Mesothelial cell of epicardium (in vitro differentiated cells): ENCODE results near the gene PGRMC2. TPM values are rescaled to one million over a fixed set of nuclear protein-coding genes. Genes with fewer than 3 reads are reported as not detected.

Source experiments
- DNase-seq, 2 experiments: peaks; one replicate each; pipeline ENCODE4 v3.0.0; 2021; ENCODE audit warnings: low spot score in 2 of 2; ENCODE audit not compliant: unreplicated experiment in 2 of 2
- H3K27ac Mint-ChIP-seq: 2 replicates; pipeline ENCODE4 v1.8.0; 2021; ENCODE audit warnings: mixed read lengths
- H3K27me3 Mint-ChIP-seq: 2 replicates; pipeline ENCODE4 v1.8.0; 2021; ENCODE audit warnings: low read depth, mixed read lengths
- H3K36me3 Mint-ChIP-seq: 2 replicates; pipeline ENCODE4 v1.8.0; 2021; ENCODE audit warnings: mixed read lengths
- H3K4me1 Mint-ChIP-seq: 2 replicates; pipeline ENCODE4 v1.8.0; 2021; ENCODE audit warnings: mixed read lengths
- H3K4me3 Mint-ChIP-seq: 2 replicates; pipeline ENCODE4 v1.8.0; 2021; ENCODE audit warnings: mild to moderate bottlenecking, moderate library complexity, mixed read lengths
- H3K9me3 Mint-ChIP-seq: 2 replicates; pipeline ENCODE4 v1.8.0; 2021; ENCODE audit warnings: mixed read lengths
- total RNA-seq: library from RNA; stranded (reverse); gene quantifications from 3 replicates; pipeline ENCODE4 v1.2.1, GENCODE V29; 2021
- TF ChIP-seq, protein P1 (sequence below): fragments of 200-600 bp; sonication (generic); IDR thresholded peaks from one replicate; pipeline ENCODE4 v1.5.0; 2021; ENCODE audit warnings: antibody characterized with exemption; ENCODE audit not compliant: unreplicated experiment

PGRMC2 gene
- total RNA-seq, 1 donor from 2014 or later = 63.9 TPM

DNA sequence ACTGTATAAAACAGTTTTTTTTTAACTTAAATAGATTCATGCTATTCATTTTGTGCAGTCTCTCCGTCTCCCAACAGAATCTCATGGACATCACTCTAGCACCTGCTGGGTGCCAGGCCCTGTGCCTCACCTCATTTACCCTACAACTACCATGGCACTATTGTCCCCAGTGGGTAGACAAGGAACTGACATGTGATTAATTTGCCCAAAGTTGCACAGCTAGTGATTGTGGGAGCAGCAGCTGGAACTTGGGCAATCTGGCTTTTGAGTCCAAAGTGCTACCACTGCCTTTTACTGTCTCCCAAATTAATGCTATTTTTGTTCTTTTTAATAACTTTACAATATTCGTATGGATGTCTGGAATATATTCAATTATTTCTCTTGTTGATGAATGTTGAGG lies 11.2 kb upstream of the PGRMC2 start:
- no peak for DNase-seq
- Mint-ChIP-seq H3K36me3 (peaks cover 6% of the 10 kb centered on the region), H3K4me3 (no peak overlapping the region), H3K27ac (no peak overlapping the region), H3K4me1 (peaks cover 7% of the 10 kb centered on the region), H3K9me3 (no peaks in the 10 kb centered on the region), H3K27me3 (no peaks in the 10 kb centered on the region)
- TF ChIP-seq, protein P1, sequence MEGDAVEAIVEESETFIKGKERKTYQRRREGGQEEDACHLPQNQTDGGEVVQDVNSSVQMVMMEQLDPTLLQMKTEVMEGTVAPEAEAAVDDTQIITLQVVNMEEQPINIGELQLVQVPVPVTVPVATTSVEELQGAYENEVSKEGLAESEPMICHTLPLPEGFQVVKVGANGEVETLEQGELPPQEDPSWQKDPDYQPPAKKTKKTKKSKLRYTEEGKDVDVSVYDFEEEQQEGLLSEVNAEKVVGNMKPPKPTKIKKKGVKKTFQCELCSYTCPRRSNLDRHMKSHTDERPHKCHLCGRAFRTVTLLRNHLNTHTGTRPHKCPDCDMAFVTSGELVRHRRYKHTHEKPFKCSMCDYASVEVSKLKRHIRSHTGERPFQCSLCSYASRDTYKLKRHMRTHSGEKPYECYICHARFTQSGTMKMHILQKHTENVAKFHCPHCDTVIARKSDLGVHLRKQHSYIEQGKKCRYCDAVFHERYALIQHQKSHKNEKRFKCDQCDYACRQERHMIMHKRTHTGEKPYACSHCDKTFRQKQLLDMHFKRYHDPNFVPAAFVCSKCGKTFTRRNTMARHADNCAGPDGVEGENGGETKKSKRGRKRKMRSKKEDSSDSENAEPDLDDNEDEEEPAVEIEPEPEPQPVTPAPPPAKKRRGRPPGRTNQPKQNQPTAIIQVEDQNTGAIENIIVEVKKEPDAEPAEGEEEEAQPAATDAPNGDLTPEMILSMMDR = no peak

DNA sequence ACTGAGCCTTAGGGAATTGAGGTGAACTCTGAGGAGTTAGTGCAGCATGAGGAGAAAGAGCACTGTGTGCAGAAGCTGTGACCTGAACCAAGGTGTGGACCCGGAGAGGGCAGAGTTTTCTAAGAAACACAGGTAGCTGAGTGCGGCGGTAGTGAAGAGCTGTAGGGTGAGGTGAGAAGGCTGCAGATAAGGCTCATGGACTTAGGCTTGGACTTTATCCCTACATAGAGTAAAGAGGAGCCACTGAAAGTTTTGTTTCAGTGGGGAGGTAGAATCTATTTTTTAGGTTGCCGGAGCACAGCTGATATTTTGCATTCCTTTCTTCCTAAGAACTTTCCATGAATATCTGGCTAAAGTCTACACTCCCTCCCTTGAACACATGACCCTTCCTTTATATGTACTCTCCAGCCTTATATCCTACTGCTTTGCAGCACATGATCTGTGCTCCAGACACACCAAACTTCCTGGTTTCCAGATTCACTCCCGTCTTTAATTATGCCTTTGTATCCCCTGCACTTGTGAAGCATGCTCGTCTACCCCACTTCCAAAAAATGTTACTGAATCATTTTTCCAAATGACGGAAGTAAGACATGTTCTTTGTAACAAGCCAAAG lies 10.6 kb upstream of the PGRMC2 start:
- TF ChIP-seq, protein P1 = no peak
- no peak for DNase-seq
- peaks cover 6% of the 10 kb centered on the region for H3K36me3 Mint-ChIP-seq
- no peak overlapping the region for H3K4me3 Mint-ChIP-seq
- H3K4me1 Mint-ChIP-seq = peaks cover 7% of the 10 kb centered on the region
- H3K27ac Mint-ChIP-seq = no peak overlapping the region
- no peaks in the 10 kb centered on the region for H3K27me3 Mint-ChIP-seq
- no peaks in the 10 kb centered on the region for H3K9me3 Mint-ChIP-seq

DNA sequence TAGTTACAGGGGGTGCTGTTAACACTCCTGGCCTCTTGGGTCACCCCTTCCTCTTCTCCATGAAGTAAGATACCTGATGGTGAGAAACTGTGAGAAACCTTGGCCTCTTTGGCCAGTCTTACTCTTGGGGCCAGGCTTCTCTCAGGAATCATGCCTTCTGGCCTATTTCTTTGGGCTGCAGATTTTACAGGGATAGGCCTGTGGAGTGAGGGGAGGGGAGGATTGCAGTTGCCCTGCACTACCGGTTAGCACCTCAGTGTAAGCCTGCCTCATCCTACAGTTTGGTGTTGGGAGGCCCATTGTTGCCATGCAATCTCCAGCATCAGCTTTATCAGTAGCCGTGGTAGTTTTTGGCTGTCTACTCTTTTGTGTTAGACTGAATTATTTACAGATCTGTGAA lies 7.6 kb upstream of the PGRMC2 start:
- no peak overlapping the region for H3K27ac Mint-ChIP-seq
- no peak for DNase-seq

DNA sequence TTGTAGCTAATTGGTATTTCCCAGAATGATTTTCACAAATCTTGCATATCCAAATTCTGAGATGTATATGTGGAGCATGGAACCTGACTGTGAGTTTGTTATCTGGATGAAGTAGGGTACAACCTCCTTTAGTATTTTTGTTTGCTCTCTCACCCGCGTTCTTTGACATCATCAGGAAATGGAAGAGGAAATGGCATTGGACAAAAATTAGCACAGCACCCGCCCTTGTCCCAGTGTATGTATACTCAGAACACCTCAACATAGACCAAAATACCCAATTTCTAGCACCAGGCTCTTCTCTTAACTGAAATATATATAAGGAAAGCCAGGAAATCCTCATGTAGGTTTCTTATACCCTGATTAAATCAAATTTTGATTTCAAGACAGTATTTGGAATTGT lies 6.9 kb upstream of the PGRMC2 start:
- TF ChIP-seq, protein P1 = no peak
- DNase-seq = no peak
- H3K4me1 Mint-ChIP-seq = no peaks in the 10 kb centered on the region
- H3K27me3 Mint-ChIP-seq = no peaks in the 10 kb centered on the region
- H3K36me3 Mint-ChIP-seq = no peaks in the 10 kb centered on the region
- H3K9me3 Mint-ChIP-seq = no peaks in the 10 kb centered on the region
- no peak overlapping the region for H3K27ac Mint-ChIP-seq
- H3K4me3 Mint-ChIP-seq = no peak overlapping the region

More for the DNA sequence above, 7.6 kb upstream of the PGRMC2 start:
- no peaks in the 10 kb centered on the region for H3K9me3 Mint-ChIP-seq
- peaks cover 1% of the 10 kb centered on the region for H3K36me3 Mint-ChIP-seq
- peaks cover 5% of the 10 kb centered on the region for H3K4me1 Mint-ChIP-seq
- TF ChIP-seq, protein P1 = no peak
- no peak overlapping the region for H3K4me3 Mint-ChIP-seq
- H3K27me3 Mint-ChIP-seq = no peaks in the 10 kb centered on the region

DNA sequence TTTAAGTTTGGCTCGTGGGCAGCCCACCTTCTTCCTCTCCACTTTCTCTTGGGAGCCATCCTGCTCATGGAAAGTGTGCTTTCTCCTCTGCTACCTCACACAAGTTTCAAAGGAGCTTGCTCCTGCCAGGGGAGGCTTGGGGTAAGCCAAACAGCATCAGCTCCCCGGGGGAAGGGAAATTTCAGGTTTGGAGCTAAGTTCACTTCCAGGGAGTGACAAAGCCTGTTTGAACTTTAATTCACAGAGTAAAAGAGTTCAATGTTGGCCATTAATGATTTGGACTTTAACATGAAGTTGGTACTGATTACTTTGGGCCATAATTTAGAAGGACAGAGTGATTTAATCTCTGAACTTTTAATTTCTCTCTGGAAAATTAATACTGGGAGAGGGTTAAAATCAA lies 4.7 kb upstream of the PGRMC2 start:
- no peaks in the 10 kb centered on the region for H3K36me3 Mint-ChIP-seq
- no peak overlapping the region for H3K27ac Mint-ChIP-seq

More for the DNA sequence above, 4.7 kb upstream of the PGRMC2 start:
- no peak for DNase-seq
- no peaks in the 10 kb centered on the region for H3K9me3 Mint-ChIP-seq
- H3K27me3 Mint-ChIP-seq = no peaks in the 10 kb centered on the region
- TF ChIP-seq, protein P1 = no peak
- H3K4me3 Mint-ChIP-seq = no peak overlapping the region
- peaks cover 5% of the 10 kb centered on the region for H3K4me1 Mint-ChIP-seq
